ENCODE measurements around the gene MARK4. TPM values are rescaled to one million over a fixed set of nuclear protein-coding genes. Genes with fewer than 3 reads are reported as not detected.

MARK4 gene
- total and polyA plus RNA-seq, 2 experiments from 2014 or later, result 16.6 to 38.6 TPM

GRCh38 chr19:45345506-45345860 lies 94.4 kb downstream of the MARK4 start:
- Histone ChIP-seq H3K4me2 (no peak overlapping the region), H3K27me3 (ENCODE audit: insufficient read depth) (peaks cover 19% of the 10 kb centered on the region), H4K20me1 (replicated peaks; ENCODE audit: insufficient read depth) (no peaks in the 10 kb centered on the region), H3K36me3 (ENCODE audit: insufficient read depth) (no peaks in the 10 kb centered on the region), H3K79me2 (replicated peaks; ENCODE audit: insufficient read depth) (no peaks in the 10 kb centered on the region), H3K27ac (ENCODE audit: low read depth) (no peak overlapping the region), H3K4me3 (no peak overlapping the region), H3F3A (replicated peaks; ENCODE audit: low read depth) (0 out of 2 replicates have a peak, but pooled peaks cover 2% of the 10 kb centered on the region), H3K9me2 (ENCODE audit: insufficient read depth) (no peaks in the 10 kb centered on the region), H2AFZ (no peak overlapping the region), H3K4me1 (ENCODE audit: insufficient read depth) (no peaks in the 10 kb centered on the region)
- TF ChIP-seq REST (IDR thresholded peaks at IDR 0.05; ENCODE audit: unreplicated experiment) (no peak), ZNF331 (CRISPR knock-in tag; IDR thresholded peaks at IDR 0.05; ENCODE audit: low read depth) (no peak)
- no peak overlapping the region for H3K4me3 Mint-ChIP-seq
- no peak for DNase-seq (ENCODE audit: low spot score)
- no peaks in the 10 kb centered on the region for H3K9me3 Mint-ChIP-seq
- H3K27me3 Mint-ChIP-seq (ENCODE audit: insufficient read depth, low read depth, poor library complexity), result peaks cover 12% of the 10 kb centered on the region
- peaks cover 10% of the 10 kb centered on the region for H3K36me3 Mint-ChIP-seq (ENCODE audit: low read depth)
- no peaks in the 10 kb centered on the region; the same call in 2 of the 3 replicates for H3K4me1 Mint-ChIP-seq
- no peak for ATAC-seq
- H3K27ac Mint-ChIP-seq, result no peak overlapping the region

GRCh38 chr19:45346449-45346848 lies 95.4 kb downstream of the MARK4 start:
- H3K4me3 Mint-ChIP-seq, result no peak overlapping the region
- Histone ChIP-seq H3K4me3 (no peak overlapping the region), H3K9me2 (ENCODE audit: insufficient read depth) (no peaks in the 10 kb centered on the region), H3K79me2 (replicated peaks; ENCODE audit: insufficient read depth) (no peaks in the 10 kb centered on the region), H3K4me1 (ENCODE audit: insufficient read depth) (no peaks in the 10 kb centered on the region), H3K27ac (ENCODE audit: low read depth) (no peak overlapping the region), H3K36me3 (ENCODE audit: insufficient read depth) (no peaks in the 10 kb centered on the region), H4K20me1 (replicated peaks; ENCODE audit: insufficient read depth) (no peaks in the 10 kb centered on the region; the same call in 1 of the 2 replicates), H3F3A (replicated peaks; ENCODE audit: low read depth) (0 out of 2 replicates have a peak, but pooled peaks cover 2% of the 10 kb centered on the region), H3K27me3 (ENCODE audit: insufficient read depth) (peaks cover 12% of the 10 kb centered on the region), H2AFZ (no peak overlapping the region), H3K4me2 (no peak overlapping the region)
- H3K4me1 Mint-ChIP-seq, result no peaks in the 10 kb centered on the region; the same call in 2 of the 3 replicates
- ATAC-seq, result peak; percentile 78
- TF ChIP-seq CTCF (conservative IDR thresholded peaks at IDR 0.05; ENCODE audit: low read depth in 2 of 2) (peak in 1 of 2 experiments; percentile 64; a peak in 3 of 4 replicates), REST (IDR thresholded peaks at IDR 0.05; ENCODE audit: unreplicated experiment) (no peak)
- H3K27ac Mint-ChIP-seq, result no peak overlapping the region
- H3K36me3 Mint-ChIP-seq (ENCODE audit: low read depth), result peaks cover 15% of the 10 kb centered on the region
- peaks cover 12% of the 10 kb centered on the region for H3K27me3 Mint-ChIP-seq (ENCODE audit: insufficient read depth, low read depth, poor library complexity)
- peak; percentile 80 for DNase-seq (ENCODE audit: low spot score)
- no peaks in the 10 kb centered on the region for H3K9me3 Mint-ChIP-seq
